DND-41 (cell line): ENCODE measurements around the gene HHIPL2.

Experiments used
- ATAC-seq: fragments of 200-7000 bp; cut with Tn5 transposase; 3 replicates; pipeline ENCODE4 v1.9.1; 2021; ENCODE audit warnings: low read depth; ENCODE audit not compliant: insufficient read depth
- DNase-seq: peaks from one replicate; pipeline ENCODE4 v3.0.0-alpha.2; 2020
- H2AFZ ChIP-seq: 2 replicates; pipeline ENCODE4 v1.6.0; 2012; ENCODE audit warnings: low read depth, low read length
- H3K27ac ChIP-seq: 2 replicates; pipeline ENCODE4 v1.5.1; 2012; ENCODE audit warnings: low read length, inconsistent platforms
- H3K27me3 ChIP-seq: fragments of 200-600 bp; sonication (generic); 2 replicates; pipeline ENCODE4 v1.6.0; 2012; ENCODE audit warnings: low read length, mild to moderate bottlenecking, inconsistent platforms; ENCODE audit not compliant: insufficient read depth, poor library complexity
- H3K36me3 ChIP-seq: 2 replicates; pipeline ENCODE4 v1.5.1; 2012; ENCODE audit warnings: low read length, inconsistent platforms; ENCODE audit not compliant: insufficient read depth
- H3K4me1 ChIP-seq: 2 replicates; pipeline ENCODE4 v1.5.1; 2012; ENCODE audit warnings: mild to moderate bottlenecking, low read length; ENCODE audit not compliant: insufficient read depth
- H3K4me2 ChIP-seq: 2 replicates; pipeline ENCODE4 v1.6.0; 2012; ENCODE audit warnings: mild to moderate bottlenecking, moderate library complexity, low read length, inconsistent platforms; ENCODE audit not compliant: insufficient read depth
- H3K4me3 ChIP-seq, 2 experiments: fragments of 200-600 bp in 1 of 2; shearing (Covaris generic) in 1 of 2; 2 replicates each; pipeline ENCODE4 v1.5.1; 2012 to 2016; ENCODE audit warnings: inconsistent platforms in 2 of 2, low read length in 2 of 2, mild to moderate bottlenecking in 2 of 2, low read depth in 1 of 2, moderate library complexity in 1 of 2
- H3K79me2 ChIP-seq: 2 replicates; pipeline ENCODE4 v1.6.0; 2012; ENCODE audit warnings: low read length, inconsistent platforms; ENCODE audit not compliant: insufficient read depth
- H3K9ac ChIP-seq: 2 replicates; pipeline ENCODE4 v1.6.0; 2012; ENCODE audit warnings: low read depth, mild to moderate bottlenecking, inconsistent platforms, low read length, moderate library complexity
- H3K9me3 ChIP-seq: 2 replicates; pipeline ENCODE4 v1.5.1; 2012; ENCODE audit warnings: low read length, moderate library complexity, mild to moderate bottlenecking, inconsistent platforms; ENCODE audit not compliant: insufficient read depth, severe bottlenecking
- H4K20me1 ChIP-seq: 2 replicates; pipeline ENCODE4 v1.6.0; 2012; ENCODE audit warnings: low read length; ENCODE audit not compliant: insufficient read depth
- EZH2 ChIP-seq: IDR thresholded peaks from 3 replicates; pipeline ENCODE4 v1.6.1; 2012; ENCODE audit warnings: borderline replicate concordance, low read depth, mild to moderate bottlenecking, moderate library complexity, low read length, inconsistent platforms; ENCODE audit not compliant: severe bottlenecking
- TF ChIP-seq, protein P1 (sequence below): IDR thresholded peaks from 2 replicates; pipeline ENCODE4 v1.5.1; 2012; ENCODE audit warnings: borderline replicate concordance, low read length, moderate library complexity, mild to moderate bottlenecking; ENCODE audit not compliant: poor library complexity, severe bottlenecking; ENCODE audit errors: extremely low read depth

Gene HHIPL2

DNA sequence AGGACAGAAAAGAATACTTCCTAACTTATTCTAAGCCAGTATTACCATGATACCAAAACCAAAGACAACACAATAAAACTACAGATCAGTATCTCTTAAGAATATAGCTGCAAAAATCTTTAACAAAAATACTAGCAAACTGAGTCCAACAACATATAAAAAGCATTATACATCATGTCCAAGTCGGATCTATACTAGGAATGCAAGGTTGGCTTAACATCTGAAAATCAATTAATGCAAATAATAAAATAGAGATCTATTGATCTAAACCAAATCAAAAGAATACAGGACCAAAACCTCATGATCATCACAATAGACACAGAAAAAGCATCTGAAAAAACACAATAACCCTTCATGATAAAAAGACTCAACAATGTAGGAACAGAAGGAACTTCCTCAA is 22.9 kb upstream of the HHIPL2 start:
- Histone ChIP-seq H2AFZ (no peak overlapping the region), H3K36me3 (peaks cover 69% of the 10 kb centered on the region), H3K4me2 (no peak overlapping the region), H4K20me1 (no peaks in the 10 kb centered on the region; the same call in 1 of the 2 replicates), H3K4me1 (no peaks in the 10 kb centered on the region), H3K4me3 (no peak overlapping the region), H3K79me2 (no peaks in the 10 kb centered on the region), H3K9ac (no peak overlapping the region), H3K9me3 (no peaks in the 10 kb centered on the region), H3K27ac (no peak overlapping the region), H3K27me3 (no peaks in the 10 kb centered on the region)
- ATAC-seq = no peak
- no peak for DNase-seq
- TF ChIP-seq EZH2 = no peak
- TF ChIP-seq, protein P1, sequence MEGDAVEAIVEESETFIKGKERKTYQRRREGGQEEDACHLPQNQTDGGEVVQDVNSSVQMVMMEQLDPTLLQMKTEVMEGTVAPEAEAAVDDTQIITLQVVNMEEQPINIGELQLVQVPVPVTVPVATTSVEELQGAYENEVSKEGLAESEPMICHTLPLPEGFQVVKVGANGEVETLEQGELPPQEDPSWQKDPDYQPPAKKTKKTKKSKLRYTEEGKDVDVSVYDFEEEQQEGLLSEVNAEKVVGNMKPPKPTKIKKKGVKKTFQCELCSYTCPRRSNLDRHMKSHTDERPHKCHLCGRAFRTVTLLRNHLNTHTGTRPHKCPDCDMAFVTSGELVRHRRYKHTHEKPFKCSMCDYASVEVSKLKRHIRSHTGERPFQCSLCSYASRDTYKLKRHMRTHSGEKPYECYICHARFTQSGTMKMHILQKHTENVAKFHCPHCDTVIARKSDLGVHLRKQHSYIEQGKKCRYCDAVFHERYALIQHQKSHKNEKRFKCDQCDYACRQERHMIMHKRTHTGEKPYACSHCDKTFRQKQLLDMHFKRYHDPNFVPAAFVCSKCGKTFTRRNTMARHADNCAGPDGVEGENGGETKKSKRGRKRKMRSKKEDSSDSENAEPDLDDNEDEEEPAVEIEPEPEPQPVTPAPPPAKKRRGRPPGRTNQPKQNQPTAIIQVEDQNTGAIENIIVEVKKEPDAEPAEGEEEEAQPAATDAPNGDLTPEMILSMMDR = no peak

DNA sequence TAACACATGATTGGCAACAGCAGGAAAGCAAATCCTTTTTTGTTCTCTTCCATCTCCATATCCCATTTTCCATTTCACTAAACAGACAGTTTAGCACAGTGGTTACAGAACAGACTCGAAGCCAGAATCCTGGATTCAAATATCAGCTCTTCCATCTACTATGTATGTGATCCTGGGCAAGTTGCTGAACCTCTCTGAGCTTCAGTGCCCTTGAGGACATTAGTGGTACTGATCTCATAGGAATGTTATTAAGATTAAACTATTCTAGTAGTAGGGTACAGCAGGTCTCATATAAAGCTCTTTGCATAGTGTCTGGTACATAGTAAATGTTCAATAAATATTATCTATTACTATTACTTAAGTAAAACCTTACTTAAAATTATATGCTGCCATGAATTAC is 13.8 kb upstream of the HHIPL2 start:
- ATAC-seq (no peak; the same call in 2 of the 3 replicates), DNase-seq (no peak)
- Histone ChIP-seq H3K4me3 (no peak overlapping the region), H3K9me3 (no peaks in the 10 kb centered on the region), H2AFZ (no peak overlapping the region), H3K79me2 (no peaks in the 10 kb centered on the region), H3K27me3 (no peaks in the 10 kb centered on the region), H4K20me1 (no peaks in the 10 kb centered on the region; the same call in 1 of the 2 replicates), H3K4me1 (no peaks in the 10 kb centered on the region), H3K4me2 (no peak overlapping the region), H3K27ac (no peak overlapping the region), H3K9ac (no peak overlapping the region), H3K36me3 (peaks cover 67% of the 10 kb centered on the region)
- TF ChIP-seq, protein P1 = peak; percentile 14
- TF ChIP-seq EZH2 = no peak

DNA sequence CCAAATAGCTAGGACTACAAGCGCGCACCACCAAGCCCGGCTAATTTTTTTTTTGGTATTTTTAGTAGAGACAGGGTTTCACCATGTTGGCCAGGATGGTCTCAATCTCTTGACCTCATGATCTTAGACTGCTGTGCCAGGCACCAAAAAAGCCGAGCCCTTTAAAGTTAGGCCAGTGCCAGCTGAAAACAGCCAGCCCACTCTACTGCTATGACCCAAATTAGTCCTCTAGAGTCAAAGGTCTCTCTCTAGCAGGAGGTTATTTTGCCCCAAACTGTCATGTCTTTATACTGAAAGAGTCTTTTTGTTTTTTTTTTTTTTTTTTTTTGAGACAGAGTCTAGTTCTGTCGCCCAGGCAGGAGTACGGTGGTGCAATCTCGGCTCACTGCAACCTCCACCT is 9.7 kb upstream of the HHIPL2 start:
- H3K4me3 ChIP-seq = no peak overlapping the region
- no peak overlapping the region for H3K27ac ChIP-seq
- no peak for ATAC-seq
- H3K9me3 ChIP-seq = no peaks in the 10 kb centered on the region
- no peak overlapping the region for H2AFZ ChIP-seq
- H3K36me3 ChIP-seq = peaks cover 64% of the 10 kb centered on the region
- no peaks in the 10 kb centered on the region for H4K20me1 ChIP-seq
- no peaks in the 10 kb centered on the region for H3K79me2 ChIP-seq
- TF ChIP-seq, protein P1 = no peak
- no peak for TF ChIP-seq EZH2
- no peak for DNase-seq
- no peak overlapping the region for H3K9ac ChIP-seq
- H3K4me2 ChIP-seq = no peak overlapping the region
- no peaks in the 10 kb centered on the region for H3K4me1 ChIP-seq
- no peaks in the 10 kb centered on the region for H3K27me3 ChIP-seq

DNA sequence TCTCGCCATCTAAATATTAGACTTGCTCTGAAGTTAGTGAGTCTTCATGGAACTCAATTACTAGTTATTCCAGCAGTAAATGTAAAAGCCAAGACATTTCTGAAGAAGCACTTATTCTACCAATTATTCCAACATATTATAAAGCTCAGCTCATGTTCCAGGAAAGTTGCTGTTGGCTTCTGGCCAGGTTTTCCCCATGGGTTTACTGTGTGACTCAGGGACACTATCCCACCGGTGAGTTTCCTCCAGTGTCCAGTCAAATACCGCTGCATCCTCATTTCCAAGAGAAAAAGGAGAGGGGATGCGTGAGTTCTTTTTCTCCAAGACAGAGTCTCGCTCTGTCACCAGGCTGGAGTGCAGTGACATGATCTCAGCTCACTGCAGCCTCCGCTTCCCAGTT is 9.2 kb upstream of the HHIPL2 start:
- Histone ChIP-seq H3K27me3 (no peaks in the 10 kb centered on the region), H3K4me1 (no peaks in the 10 kb centered on the region), H2AFZ (no peak overlapping the region), H4K20me1 (no peaks in the 10 kb centered on the region), H3K9ac (no peak overlapping the region), H3K4me3 (no peak overlapping the region), H3K4me2 (no peak overlapping the region), H3K9me3 (no peaks in the 10 kb centered on the region), H3K27ac (no peak overlapping the region), H3K36me3 (peaks cover 62% of the 10 kb centered on the region), H3K79me2 (no peaks in the 10 kb centered on the region)
- TF ChIP-seq EZH2 = no peak
- TF ChIP-seq, protein P1 = no peak
- DNase-seq = no peak
- no peak for ATAC-seq
